Skeletal muscle tissue (tissue), 4 donors: ENCODE data around the gene LEP. TPM values are rescaled to one million over a fixed set of nuclear protein-coding genes. Genes with fewer than 3 reads are reported as not detected.

Experiments used
- H3K27ac ChIP-seq: one replicate; pipeline ENCODE4 v1.7.0; 2013; ENCODE audit warnings: mild to moderate bottlenecking, low read depth, low read length, inconsistent platforms
- H3K27me3 ChIP-seq, 3 donors: one replicate each; pipeline ENCODE4 v1.7.0; 2013; ENCODE audit warnings: low read length in 3 of 3; ENCODE audit not compliant: control insufficient read depth in 3 of 3, insufficient read depth in 3 of 3
- H3K36me3 ChIP-seq, 3 donors: one replicate each; pipeline ENCODE4 v1.7.0; 2013; ENCODE audit warnings: low read length in 3 of 3; ENCODE audit not compliant: control insufficient read depth in 3 of 3, insufficient read depth in 3 of 3
- H3K4me1 ChIP-seq, 3 donors: one replicate each; pipeline ENCODE4 v1.7.0; 2013; ENCODE audit warnings: low read length in 3 of 3, mild to moderate bottlenecking in 3 of 3; ENCODE audit not compliant: control insufficient read depth in 3 of 3, insufficient read depth in 3 of 3
- H3K4me3 ChIP-seq, 3 donors: one replicate each; pipeline ENCODE4 v1.7.0; 2013; ENCODE audit warnings: low read length in 3 of 3
- H3K9ac ChIP-seq, 3 donors: one replicate each; pipeline ENCODE4 v1.7.0; 2013; ENCODE audit warnings: low read length in 3 of 3, mild to moderate bottlenecking in 3 of 3, moderate library complexity in 2 of 3, low read depth in 1 of 3
- H3K9me3 ChIP-seq, 3 donors: one replicate each; pipeline ENCODE4 v1.7.0; 2013; ENCODE audit warnings: low read length in 3 of 3; ENCODE audit not compliant: control insufficient read depth in 3 of 3
- total RNA-seq: library from RNA; depleted of rRNA; stranded (reverse); fragments of >200 nt; gene quantifications from one replicate; pipeline ENCODE4 v1.2.3, GENCODE V29; 2014
- donor health status: Osteomylitis.

The LEP gene
- total RNA-seq, 1 donor from 2014 or later = under 0.01 TPM

- H3K9me3 ChIP-seq = no peaks in the 10 kb centered on the region
- peaks cover 6 to 48% (median 27%) of the 10 kb centered on the region in 3 donors for H3K27me3 ChIP-seq
- no peaks in the 10 kb centered on the region for H3K4me1 ChIP-seq
- no peak overlapping the region for H3K9ac ChIP-seq
- H3K36me3 ChIP-seq = no peaks in the 10 kb centered on the region
- H3K4me3 ChIP-seq = no peak overlapping the region
- H3K27ac ChIP-seq = no peak overlapping the region
Measured at GRCh38 chr7:128210590-128211570, 30.2 kb upstream of the LEP start.

GRCh38 chr7:128211626-128212025 is 29.5 kb upstream of the LEP start:
- H3K36me3 ChIP-seq = no peaks in the 10 kb centered on the region
- no peaks in the 10 kb centered on the region for H3K9me3 ChIP-seq
- no peak overlapping the region for H3K27ac ChIP-seq
- H3K27me3 ChIP-seq = peaks cover 6 to 43% (median 20%) of the 10 kb centered on the region in 3 donors
- no peak overlapping the region for H3K9ac ChIP-seq
- no peaks in the 10 kb centered on the region for H3K4me1 ChIP-seq
- no peak overlapping the region for H3K4me3 ChIP-seq

GRCh38 chr7:128214463-128214862 is 26.6 kb upstream of the LEP start:
- H3K4me3 ChIP-seq = no peak overlapping the region
- H3K9ac ChIP-seq = no peak overlapping the region

GRCh38 chr7:128215281-128215680 is 25.8 kb upstream of the LEP start:
- no peak overlapping the region for H3K9ac ChIP-seq

More at GRCh38 chr7:128214463-128214862, 26.6 kb upstream of the LEP start:
- no peaks in the 10 kb centered on the region for H3K36me3 ChIP-seq
- H3K9me3 ChIP-seq = no peaks in the 10 kb centered on the region
- H3K4me1 ChIP-seq = peaks cover 0 to 6% (median 0%) of the 10 kb centered on the region in 3 donors
- H3K27ac ChIP-seq = no peak overlapping the region
- H3K27me3 ChIP-seq = peaks cover 0 to 38% (median 15%) of the 10 kb centered on the region in 3 donors

GRCh38 chr7:128215739-128216138 is 25.3 kb upstream of the LEP start:
- Histone ChIP-seq H3K4me3 (no peak overlapping the region), H3K36me3 (no peaks in the 10 kb centered on the region), H3K27me3 (peaks cover 0 to 35% (median 21%) of the 10 kb centered on the region in 3 donors), H3K9ac (no peak overlapping the region), H3K4me1 (peaks cover 0 to 6% (median 0%) of the 10 kb centered on the region in 3 donors), H3K27ac (no peak overlapping the region), H3K9me3 (no peaks in the 10 kb centered on the region)

More at GRCh38 chr7:128215281-128215680, 25.8 kb upstream of the LEP start:
- Histone ChIP-seq H3K27ac (no peak overlapping the region), H3K4me3 (no peak overlapping the region), H3K36me3 (no peaks in the 10 kb centered on the region), H3K9me3 (no peaks in the 10 kb centered on the region), H3K4me1 (peaks cover 0 to 6% (median 0%) of the 10 kb centered on the region in 3 donors), H3K27me3 (peaks cover 0 to 36% (median 19%) of the 10 kb centered on the region in 3 donors)

GRCh38 chr7:128217030-128217805 is 23.9 kb upstream of the LEP start:
- H3K9ac ChIP-seq = no peak overlapping the region
- peaks cover 0 to 6% (median 0%) of the 10 kb centered on the region in 3 donors for H3K4me1 ChIP-seq
- H3K27me3 ChIP-seq = peaks cover 8 to 29% (median 27%) of the 10 kb centered on the region in 3 donors
- H3K36me3 ChIP-seq = no peaks in the 10 kb centered on the region
- no peak overlapping the region for H3K4me3 ChIP-seq
- H3K9me3 ChIP-seq = no peaks in the 10 kb centered on the region
- H3K27ac ChIP-seq = no peak overlapping the region

- H3K4me3 ChIP-seq = no peak overlapping the region
- H3K36me3 ChIP-seq = no peaks in the 10 kb centered on the region
- peaks cover 10 to 35% (median 33%) of the 10 kb centered on the region in 3 donors for H3K27me3 ChIP-seq
- H3K9ac ChIP-seq = no peak overlapping the region
- H3K4me1 ChIP-seq = peaks cover 0 to 6% (median 0%) of the 10 kb centered on the region in 3 donors
- no peaks in the 10 kb centered on the region for H3K9me3 ChIP-seq
- H3K27ac ChIP-seq = no peak overlapping the region
Measured at GRCh38 chr7:128217967-128218652, 23.0 kb upstream of the LEP start.

GRCh38 chr7:128219636-128220035 is 21.4 kb upstream of the LEP start:
- Histone ChIP-seq H3K4me3 (no peak overlapping the region), H3K27me3 (peaks cover 10 to 35% (median 30%) of the 10 kb centered on the region in 3 donors), H3K36me3 (no peaks in the 10 kb centered on the region), H3K4me1 (peaks cover 0 to 6% (median 0%) of the 10 kb centered on the region in 3 donors), H3K9me3 (no peaks in the 10 kb centered on the region), H3K9ac (no peak overlapping the region), H3K27ac (no peak overlapping the region)

- Histone ChIP-seq H3K4me1 (peaks cover 0 to 6% (median 0%) of the 10 kb centered on the region in 3 donors), H3K4me3 (no peak overlapping the region), H3K27ac (no peak overlapping the region), H3K9me3 (no peaks in the 10 kb centered on the region), H3K36me3 (no peaks in the 10 kb centered on the region), H3K27me3 (peaks cover 20 to 35% (median 34%) of the 10 kb centered on the region in 3 donors), H3K9ac (no peak overlapping the region)
Measured at GRCh38 chr7:128221929-128222403, 19.1 kb upstream of the LEP start.
